Glomerular visceral epithelial cell (primary cell): ENCODE measurements around the gene RC3H2.
"Not testable (repeated sequence)": the region's sequence is repeated elsewhere in the genome, so short reads cannot be mapped to it uniquely, and the experiment has no call there.

Experiments used
- DNase-seq: peaks from one replicate; pipeline ENCODE4 v3.0.0-alpha.2; 2016; ENCODE audit errors: extremely low spot score

The RC3H2 gene

DNA sequence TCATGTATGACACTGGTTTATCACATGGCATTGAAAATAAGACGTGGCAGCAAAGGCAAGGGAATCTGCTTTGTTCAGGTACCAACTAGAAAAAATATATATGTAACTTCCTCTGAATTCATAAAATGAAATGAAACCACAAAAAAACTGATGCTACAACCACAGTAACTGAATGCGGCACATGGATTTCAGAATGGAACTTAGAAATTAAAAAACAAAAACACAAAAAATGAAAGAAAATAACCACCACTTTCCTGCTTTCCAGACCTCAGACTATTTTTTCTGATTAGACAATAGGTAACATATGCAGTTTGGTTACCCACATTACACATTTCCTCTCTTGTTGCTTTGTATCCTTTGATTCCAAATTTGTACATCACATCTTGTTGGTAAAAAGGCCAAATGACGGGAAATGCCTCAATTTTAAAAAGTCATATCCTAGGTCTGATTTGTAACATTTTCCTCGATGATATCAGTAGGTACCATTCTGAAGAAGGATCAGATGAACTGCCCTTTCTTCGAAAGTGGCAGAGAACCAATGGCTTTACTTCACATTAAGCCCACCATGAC lies 58.7 kb downstream of the RC3H2 start:
- DNase-seq = no peak

DNA sequence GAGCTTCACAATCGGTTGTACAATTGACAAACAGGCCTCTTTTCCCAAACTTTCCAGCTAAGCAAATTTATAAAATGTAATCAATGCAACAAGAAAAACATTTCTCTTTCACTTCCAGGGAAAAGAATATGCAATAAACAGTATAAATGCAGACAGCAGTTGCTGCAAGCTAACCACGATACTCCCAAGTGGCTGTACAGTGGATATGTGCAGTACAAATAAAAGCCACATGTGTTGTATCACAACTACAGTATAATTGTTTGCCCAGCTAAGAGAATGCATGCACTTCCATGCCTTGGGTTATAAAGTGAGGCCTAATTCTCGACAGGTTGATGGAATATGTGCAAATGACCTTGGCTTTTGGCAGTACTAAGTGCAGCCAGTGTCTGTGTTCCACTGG lies 60.0 kb downstream of the RC3H2 start:
- DNase-seq = no peak

- DNase-seq = no peak
Observed at GRCh38 chr9:122844137-122844536, 61.0 kb downstream of the RC3H2 start.

DNA sequence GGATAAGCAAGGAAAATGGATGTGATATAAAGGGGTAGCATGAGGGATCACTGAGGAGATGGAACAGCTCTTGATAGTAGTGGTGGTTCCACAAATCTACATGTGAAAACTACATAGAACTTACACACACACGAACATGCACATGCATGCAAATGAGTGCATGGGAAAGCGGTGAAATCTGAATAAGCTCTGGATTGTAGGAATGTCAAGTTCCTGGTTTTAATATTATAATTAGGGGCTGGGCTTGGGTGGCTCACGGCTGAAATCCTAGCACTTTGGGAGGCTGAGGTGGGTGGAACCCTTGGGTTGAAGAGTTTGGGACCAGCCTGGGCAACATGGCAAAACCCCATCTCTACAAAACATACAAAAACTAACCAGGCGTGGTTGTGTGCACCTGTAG lies 63.7 kb downstream of the RC3H2 start:
- no peak for DNase-seq

DNA sequence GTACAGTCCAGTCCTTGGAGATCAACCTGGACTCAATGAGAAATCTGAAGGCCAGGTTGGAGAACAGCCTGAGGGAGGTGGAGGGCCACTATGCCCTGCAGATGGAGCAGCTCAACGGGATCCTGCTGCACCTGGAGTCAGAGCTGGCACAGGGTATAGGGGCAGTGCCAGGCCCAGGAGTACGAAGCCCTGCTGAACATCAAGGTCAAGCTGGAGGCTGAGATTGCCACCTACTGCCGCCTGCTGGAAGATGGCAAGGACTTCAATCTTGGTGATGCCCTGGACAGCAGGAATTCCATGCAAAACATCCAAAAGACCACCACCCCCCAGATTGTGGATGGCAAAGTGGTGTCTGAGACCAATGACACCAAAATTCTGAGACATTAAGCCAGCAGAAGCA lies 66.7 kb downstream of the RC3H2 start:
- DNase-seq = not testable (repeated sequence)

- no peak for DNase-seq
Observed at GRCh38 chr9:122837266-122837850, 67.8 kb downstream of the RC3H2 start.

DNA sequence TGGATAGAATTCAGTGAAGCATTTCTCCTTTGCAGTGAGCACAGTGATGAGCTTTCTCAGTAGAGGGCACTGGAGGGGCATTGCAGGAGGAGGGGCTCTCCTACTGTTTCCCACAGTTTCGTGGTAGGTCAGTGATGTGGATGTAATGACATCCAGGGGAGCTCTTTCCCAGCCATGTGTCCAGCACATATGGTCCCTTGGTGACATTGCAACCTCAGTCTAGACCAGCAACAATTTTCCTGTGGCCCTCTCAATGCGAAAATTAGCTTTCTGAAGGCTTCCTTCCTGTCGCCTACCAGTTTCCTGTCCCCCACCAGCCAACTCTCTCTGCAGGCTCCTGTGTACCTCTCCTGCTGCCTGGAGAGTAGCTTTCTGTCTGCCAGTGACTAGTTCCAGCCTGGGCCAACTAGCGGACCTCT lies 69.8 kb downstream of the RC3H2 start:
- no peak for DNase-seq

- no peak for DNase-seq
Observed at GRCh38 chr9:122832194-122832593, 73.0 kb downstream of the RC3H2 start.

DNA sequence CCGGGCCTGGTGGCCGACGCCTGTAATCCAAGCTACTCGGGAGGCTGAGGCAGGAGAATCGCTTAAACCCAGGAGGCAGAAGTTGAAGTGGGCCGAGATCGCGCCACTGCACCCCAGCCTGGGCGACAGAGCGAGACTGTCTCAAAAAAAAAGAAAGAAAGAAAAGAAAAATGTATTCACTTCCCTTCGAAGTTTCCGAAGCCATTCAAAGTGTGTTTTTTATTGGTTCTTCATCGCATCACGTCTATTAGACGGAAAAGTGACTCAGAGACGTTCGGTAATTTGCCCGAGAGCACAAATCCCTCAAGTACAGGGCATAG lies 76.2 kb downstream of the RC3H2 start:
- DNase-seq = not testable (repeated sequence)

DNA sequence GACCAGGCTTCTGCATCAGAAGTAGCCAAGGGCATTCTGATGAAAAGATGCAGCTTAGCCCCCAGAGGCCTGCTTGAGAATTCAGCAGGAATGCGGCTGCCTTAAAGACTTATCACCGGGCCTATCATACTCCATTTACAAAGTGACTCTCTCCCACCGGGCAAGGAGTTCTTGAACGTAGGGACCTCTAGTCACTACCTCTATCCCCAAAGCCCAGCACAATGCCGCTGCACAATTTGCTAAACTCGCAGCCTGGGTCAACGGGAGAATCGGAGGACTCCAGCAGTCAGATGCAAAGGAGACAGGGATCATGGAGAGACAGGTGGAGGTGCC lies 77.4 kb downstream of the RC3H2 start:
- no peak for DNase-seq

- DNase-seq = no peak
Observed at GRCh38 chr9:122822938-122823337, 82.2 kb downstream of the RC3H2 start.

DNA sequence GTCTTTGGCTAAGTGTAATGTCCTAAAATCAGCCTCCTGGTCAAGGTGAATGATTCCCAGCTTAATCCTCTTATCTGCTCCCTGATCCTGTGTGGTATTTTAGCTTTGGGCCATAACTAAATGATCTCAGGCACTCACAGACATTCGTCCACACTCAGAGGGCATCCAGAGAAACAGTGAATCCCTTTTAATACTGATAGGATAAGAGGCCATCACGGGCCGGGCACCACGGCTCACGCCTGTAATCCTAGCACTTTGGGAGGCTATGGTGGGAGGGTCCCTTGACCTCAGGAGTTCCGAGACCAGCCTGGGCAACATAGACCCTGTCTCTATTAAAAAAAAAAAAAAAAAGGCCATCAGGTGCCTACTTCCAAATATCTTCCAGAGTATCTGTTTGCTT lies 83.1 kb downstream of the RC3H2 start:
- DNase-seq = no peak

DNA sequence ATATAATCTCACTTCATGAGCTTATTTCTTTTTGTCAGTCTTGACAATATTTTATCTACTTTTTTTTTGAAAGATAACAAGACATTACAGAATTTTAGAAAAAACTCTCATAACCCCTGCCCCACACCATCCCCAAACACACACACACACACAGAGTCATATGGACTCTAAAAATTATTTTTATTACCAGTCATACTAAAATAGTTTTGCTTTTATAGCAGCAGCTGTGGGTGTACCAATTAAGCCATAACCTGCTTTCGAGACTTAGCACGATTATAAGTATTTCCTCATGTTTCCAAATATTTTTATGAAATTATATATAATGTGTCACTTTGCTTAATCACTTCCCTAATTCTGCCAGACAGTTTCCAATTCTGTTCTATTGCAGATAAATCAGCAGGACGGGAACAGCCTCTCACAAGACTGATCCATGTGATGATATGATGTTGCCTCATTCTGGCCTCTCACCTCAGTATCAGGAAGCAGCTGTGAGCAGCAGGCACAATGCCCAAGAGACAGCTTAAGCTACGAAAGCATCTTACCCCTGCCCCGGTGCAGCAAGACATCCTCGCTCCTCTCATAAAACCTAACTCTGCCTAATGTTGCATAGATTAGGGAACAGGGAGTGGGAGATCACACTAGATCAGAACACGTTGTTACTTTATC lies 83.7 kb downstream of the RC3H2 start:
- no peak for DNase-seq

- DNase-seq = no peak
Observed at GRCh38 chr9:122820490-122820845, 84.7 kb downstream of the RC3H2 start.

DNA sequence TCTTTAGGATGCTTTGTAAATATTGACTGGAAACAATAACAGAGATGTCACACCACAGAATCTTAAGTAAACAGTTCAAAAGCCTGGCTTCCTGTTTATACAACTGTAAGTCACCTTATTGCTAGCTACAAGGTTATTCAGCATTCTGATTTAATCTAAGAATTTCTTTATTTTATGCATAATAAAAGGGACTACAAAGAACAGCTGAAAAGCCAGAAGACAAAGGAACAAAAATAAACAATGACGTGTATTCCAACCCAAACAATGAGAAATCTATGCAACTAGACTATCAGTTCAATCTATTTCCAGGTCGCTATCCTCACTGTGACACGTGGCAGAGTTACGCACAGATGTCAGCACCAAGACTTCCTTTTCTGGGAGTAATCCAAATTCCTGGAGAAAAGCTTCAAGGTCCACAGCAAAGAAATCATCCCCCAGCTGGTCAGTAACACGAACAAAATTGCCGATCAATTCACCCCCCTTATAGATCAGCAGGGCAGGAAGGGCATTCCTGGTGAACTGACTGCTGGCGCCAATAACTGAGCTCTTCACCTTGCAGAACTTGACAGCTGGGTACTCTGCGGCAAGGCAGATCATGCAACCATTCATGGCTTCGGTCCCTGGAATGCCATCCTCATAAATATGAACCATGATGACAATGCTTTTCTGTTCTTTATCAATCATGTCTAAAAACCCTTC lies 85.2 kb downstream of the RC3H2 start:
- no peak for DNase-seq

DNA sequence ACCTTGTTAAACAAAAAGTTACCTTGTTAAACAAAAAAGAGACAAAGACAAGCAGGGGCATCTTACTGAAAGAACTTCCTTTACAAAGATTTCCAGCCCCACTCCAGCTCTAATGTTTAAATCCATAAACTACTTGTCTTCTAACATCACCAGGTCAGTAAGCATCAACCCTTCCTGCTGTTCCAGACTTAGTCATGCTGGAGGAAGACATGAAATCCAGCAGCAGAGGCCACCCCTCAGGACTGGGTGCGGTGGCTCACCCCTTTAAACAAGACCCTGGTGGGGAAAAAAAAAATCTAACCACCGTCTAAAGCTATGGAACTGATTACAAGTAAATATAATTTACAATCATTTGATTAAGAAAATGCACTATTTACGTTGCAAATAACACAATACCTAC lies 85.8 kb downstream of the RC3H2 start:
- DNase-seq = no peak

DNA sequence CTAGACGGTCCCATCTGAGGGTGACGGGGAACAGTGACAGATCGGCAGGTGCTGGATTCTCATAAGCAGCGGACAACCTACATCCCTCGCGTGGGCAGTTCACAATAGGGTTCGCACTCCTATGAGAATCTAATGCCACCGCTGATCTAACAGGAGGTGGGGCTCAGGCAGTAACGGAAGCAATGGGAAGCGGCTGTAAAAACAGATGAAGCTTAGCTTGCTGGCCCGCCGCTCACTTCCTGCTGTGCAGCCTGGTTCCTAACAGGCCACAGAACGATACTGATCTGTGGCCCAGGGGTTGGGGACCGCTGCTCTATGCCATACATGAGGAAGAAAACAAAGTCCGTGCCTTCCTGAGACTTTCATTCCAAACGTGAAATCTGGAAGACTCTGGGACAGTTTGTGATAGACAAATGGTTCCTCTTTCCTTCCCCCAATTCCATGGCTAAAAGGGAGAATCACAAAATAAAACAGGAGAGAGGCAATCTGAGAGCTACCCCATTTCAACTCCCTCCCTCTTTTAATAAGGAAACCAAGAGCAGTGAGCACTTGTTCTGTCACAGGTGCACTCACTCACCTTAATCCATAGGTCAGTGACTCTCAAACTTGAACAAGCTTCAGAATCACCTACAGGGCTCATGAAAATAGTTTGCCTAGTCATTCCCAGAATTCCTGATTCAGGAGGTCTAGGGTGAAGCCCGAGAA lies 88.8 kb downstream of the RC3H2 start:
- no peak for DNase-seq

- DNase-seq = no peak
Observed at GRCh38 chr9:122815544-122815943, 89.6 kb downstream of the RC3H2 start.

GRCh38 chr9:122814545-122814944 lies 90.6 kb downstream of the RC3H2 start:
- no peak for DNase-seq

GRCh38 chr9:122812736-122813135 lies 92.4 kb downstream of the RC3H2 start:
- DNase-seq = no peak

DNA sequence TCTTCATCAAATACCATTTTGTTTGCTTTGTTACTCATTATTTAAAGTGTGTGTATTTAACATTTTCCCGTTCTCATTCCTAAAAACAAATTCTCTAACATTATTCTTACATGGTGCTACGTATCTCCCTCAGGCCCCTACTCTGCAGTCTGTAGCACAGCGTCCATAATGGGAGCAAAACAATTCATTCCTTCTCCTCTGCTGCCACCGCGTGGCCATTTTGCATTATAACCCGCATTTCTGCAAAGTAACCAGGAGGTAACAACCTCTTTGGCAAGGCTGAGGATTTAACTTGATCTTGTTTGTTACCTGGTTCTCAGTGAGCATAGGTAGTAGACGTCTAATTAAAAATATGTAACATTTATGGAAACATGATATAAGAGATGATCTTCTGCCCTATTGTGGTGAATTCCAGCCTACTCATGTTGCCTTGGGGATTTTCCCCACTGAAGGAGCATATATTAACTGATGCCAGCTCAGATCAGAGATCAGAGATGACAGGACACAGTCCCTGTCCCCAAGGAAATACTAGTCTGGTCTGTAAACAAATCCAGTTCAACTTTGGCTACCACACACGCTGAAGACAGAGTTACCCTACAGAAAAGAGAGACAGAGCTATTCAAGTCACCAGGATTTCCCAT lies 94.7 kb downstream of the RC3H2 start:
- DNase-seq = peak; percentile 75

DNA sequence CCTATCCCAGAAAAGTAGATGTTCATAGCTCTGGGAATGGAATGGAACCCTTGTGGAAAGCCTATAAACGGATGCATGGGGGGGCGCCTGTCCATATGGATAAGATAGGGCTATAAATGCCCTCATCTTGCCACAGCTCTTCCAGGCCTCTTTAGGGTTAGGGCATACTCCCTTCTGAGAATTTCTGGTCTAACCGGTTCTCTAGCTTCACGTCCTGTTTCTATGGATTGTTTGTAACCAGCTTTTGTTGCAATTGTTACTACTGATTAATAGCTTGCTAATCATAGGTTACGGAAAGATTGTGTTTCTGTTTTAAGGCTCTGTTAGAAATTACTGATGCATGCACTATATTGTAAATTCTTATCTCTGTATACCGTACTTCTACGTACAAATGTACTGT lies 95.9 kb downstream of the RC3H2 start:
- DNase-seq = not testable (repeated sequence)
